GM11168 (cell line): ENCODE measurements around the gene TXN2.
"Not testable (repeated sequence)": the region's sequence is repeated elsewhere in the genome, so short reads cannot be mapped to it uniquely, and the experiment has no call there.

ENCODE experiments used
- in situ Hi-C: fragments of 300-500 bp; cut with MboI; formaldehyde crosslinking; loops from one replicate; pipeline ENCODE4 v1.12.0; 2022; ENCODE audit warnings: low sequenced_read_pairs; ENCODE audit not compliant: unreplicated experiment

The TXN2 gene

DNA sequence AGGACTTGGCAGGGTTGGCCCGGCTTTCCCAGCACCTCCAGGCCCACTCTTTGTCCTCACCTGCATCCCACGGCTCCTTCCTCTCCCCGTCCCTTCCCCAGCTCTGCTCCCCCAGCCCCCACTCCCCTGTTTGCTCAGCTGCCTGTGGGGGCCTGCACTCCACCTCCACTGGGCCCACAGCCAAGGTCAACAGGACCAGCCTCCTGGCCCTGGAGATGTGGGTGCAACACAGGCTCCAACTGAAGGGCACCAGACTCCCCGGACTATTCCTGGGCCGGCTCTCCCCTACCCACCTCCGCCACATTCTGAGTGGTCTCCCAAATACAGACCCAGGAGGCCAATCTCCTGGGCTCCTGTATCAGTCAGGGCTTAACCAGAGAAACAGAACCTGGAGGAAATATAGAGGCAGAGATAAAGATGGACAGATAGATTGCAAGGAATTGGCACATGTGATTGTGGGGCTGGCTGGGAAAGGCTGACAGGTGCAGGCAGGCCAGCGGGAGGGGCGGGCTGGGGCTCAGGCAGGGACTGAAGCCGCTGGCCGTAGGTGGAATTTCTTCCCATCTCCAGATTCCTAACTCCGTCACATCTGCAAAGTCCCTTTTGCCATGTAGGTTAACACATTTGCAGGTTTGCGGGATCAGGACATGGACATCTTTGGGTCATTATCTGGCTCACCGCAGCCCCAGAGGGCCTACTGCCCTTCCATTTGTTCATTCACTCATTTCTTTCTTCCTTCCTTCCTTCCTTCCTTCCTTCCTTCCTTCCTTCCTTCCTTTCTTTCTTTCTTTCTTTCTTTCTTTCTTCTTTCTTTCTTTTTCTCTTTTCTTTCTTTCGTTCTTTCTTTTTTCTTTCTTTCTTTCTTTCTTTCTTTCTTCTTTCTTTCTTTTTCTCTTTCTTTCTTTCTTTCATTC lies 47.9 kb downstream of the TXN2 start:
- in situ Hi-C loops: no loop called here

GRCh38 chr22:36432592-36433317 lies 48.7 kb downstream of the TXN2 start:
- in situ Hi-C loops: no loop called here

DNA sequence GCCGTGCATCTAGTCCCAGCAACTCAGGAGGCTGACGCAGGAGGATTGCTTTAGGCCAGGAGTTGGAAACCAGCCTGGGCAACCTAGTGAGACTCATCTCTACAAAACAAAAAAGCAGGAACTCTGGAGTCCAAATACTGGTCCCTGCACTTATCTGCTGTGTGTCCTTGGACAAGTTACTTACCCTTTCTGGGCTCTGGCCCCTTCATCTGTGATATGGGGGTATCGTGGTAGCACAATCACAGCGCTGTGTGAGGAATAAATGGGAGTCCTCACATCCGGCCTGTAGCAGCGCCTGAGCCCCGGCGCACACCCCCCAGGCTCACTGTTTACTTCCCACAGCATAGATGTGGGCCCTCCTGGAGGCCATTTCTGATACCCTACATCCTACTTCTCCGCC lies 49.5 kb downstream of the TXN2 start:
- in situ Hi-C loops: no loop called here

DNA sequence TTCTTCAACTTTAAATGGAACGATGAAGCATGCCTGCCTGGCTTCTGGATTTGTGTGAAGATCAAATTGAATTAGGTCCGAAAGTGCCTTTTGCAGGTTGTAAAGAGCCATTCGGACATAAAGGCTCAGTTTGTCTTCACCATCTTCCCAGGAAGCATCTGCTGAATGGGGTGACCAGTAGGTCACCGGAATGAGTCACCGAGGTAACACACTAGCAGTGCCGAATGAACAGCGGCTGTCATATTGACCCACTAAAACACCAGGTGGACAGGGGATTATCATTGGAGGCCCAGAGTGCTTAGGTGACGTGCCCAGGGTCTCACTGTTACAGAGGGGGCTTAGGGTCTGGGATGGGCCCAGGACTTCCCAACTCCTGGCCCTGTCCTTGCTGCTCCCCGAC lies 50.6 kb downstream of the TXN2 start:
- in situ Hi-C loops: no loop called here

- in situ Hi-C loops: not testable (repeated sequence)
Observed at GRCh38 chr22:36427952-36428351, 53.5 kb downstream of the TXN2 start.

- in situ Hi-C loops: no loop called here
Observed at GRCh38 chr22:36425977-36426523, 55.4 kb downstream of the TXN2 start.

- in situ Hi-C loops: no loop called here
Observed at GRCh38 chr22:36424901-36425579, 56.4 kb downstream of the TXN2 start.

DNA sequence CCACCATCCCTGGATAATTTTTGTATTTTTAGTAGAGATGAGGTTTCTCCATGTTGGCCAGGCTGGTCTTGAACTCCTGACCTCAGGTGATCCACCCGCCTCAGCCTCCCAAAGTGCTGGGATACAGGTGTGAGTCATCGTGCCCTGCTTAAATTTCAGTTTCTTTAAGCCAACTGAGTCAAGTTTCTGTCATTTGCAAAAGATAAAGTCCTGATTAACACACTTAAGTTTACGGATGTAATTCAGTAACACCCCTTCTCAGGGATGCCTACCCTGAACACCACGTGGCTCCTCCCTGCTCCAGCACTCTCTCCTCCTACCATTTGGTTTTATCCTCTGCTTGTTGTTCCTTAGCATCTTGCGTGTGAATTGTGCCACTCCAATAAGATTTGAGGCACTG lies 57.0 kb downstream of the TXN2 start:
- in situ Hi-C loops: not testable (repeated sequence)

DNA sequence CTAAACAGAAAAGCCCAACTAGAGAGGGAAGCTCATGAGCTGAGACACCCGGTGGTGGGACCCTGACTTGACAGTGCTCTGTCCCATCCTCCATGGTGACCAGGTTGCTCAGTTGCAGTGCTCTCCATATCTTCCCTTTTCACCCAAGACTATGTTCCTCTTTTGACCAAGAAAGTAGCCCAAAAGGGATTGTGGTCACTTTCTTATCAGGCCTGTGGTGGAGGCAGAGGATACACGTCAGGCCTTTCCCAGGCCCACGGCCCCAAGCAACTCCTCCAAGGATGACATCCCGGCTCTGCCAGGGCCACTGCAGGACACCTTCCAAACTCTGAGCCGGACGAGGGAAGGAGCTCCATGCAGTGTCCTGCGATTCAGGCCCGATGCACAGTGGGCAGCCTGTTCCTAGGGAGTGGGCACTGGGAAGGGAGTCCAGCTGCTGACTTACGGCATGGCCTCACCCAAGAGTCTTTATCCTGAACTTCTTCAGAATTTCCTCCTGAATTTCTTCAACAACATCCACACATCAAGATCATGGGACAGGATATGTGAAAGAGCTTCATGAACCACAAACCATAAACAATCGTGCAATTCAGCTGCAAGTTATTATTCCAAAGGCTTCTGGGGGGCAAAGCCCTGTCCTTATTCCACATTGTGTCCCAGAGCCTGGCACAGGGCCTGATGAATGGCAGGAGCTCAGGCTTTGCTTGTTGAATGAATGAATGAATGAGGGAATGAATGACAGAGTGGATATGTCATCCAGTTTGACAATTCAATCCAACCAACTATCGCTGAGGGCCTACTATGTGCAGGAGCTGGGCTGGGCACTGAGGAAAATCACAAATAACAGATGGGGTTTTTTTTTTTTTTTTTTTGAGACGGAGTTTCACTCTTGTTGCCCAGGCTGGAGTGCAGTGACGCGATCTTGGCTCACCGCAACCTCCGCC lies 57.7 kb downstream of the TXN2 start:
- in situ Hi-C loops: no loop called here

DNA sequence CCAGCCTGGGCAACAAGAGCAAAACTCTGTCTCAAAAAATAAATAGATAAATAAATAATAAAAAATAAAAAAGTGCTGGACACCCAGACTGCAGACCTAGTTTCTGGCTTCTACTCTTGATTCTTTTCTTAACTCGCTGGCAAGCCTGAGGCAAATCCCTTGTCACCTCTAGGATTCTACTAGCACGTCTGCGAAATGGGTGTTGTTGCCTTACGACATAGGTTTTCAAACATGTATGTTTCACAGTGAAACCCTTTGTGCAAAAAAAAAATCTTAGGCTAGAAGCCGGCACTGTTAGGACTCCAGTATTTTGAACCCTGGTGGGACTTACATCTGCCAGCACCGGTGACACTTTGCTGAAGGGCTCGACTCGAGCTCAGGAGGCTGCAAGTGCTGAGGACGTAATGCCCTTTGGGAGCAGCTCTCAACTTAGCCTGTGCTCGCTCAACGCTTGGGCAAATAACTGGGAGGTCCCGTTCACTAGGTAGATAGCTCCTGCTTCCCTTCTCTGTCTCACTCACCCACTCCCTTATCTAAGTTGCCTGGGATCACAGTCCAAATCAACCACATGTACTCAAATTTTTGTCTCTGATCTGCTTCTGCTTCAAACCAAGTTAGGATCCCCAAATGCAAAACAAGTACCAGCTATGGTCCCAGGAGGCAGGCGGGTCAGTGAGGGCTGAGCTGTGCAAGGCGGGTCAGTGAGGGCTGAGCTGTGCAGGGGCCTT lies 59.0 kb downstream of the TXN2 start:
- in situ Hi-C loops: no loop called here

GRCh38 chr22:36419912-36420882 lies 61.2 kb downstream of the TXN2 start:
- in situ Hi-C loops: no loop called here

DNA sequence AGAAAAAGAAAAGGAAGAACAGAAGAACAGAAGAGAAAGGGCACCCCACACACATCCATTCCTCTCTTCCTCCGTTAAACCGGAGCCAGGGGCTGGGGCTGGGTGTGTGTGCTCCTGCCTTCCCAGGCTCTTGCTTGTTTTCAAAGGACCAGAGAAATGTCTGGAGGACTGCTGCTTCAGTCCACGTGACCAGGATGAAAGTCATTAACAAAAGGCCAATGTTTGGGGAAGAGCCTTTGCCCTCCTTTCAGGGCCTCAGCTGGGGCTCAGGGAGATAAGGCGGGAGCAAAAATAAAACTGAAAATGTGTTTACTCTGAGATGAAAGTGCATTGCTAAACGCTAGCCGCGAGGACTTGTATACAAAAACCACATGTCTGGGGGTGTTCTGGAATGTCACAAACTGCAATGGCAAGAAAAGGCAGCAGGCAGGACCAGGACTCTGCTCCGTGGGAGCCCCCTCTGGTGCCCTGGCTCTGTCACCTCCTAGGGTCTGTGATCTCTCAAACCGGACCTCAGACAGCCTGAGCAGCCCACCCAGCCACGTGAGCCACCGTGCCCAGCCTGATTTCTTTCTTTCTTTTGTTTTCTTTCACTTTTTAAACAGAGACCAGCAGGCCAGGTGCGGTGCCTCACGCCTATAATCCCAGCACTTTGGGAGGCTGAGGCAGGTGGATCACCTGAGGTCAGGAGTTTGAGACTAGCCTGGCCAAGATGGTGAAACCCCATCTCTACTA lies 62.1 kb downstream of the TXN2 start:
- in situ Hi-C loops: no loop called here

- in situ Hi-C loops: no loop called here
Observed at GRCh38 chr22:36417281-36417686, 64.2 kb downstream of the TXN2 start.
